SK-N-SH treated with all-trans-retinoic acid at 6 μM for 48 hours (cell line): Measurements from ENCODE around the gene AGAP2.

Experiments
- BACH2 ChIP-seq: fragments of 250-450 bp; sonication (Bioruptor Pico); IDR thresholded peaks from 2 replicates; pipeline ENCODE4 v1.9.0; 2021; ENCODE audit warnings: mild to moderate bottlenecking, borderline replicate concordance
- ESRRG ChIP-seq: fragments of 250-450 bp; sonication (Bioruptor Pico); IDR thresholded peaks from 2 replicates; pipeline ENCODE4 v1.6.1; 2021; ENCODE audit warnings: mild to moderate bottlenecking
- PATZ1 ChIP-seq: fragments of 250-450 bp; sonication (Bioruptor Pico); IDR thresholded peaks from 2 replicates; pipeline ENCODE4 v1.8.0; 2020; ENCODE audit warnings: mild to moderate bottlenecking, moderate library complexity, borderline replicate concordance
- PPARA ChIP-seq: fragments of 250-450 bp; sonication (Bioruptor Pico); IDR thresholded peaks from 2 replicates; pipeline ENCODE4 v1.5.0; 2020; ENCODE audit warnings: mild to moderate bottlenecking, borderline replicate concordance
- RARB ChIP-seq: fragments of 250-450 bp; sonication (Bioruptor Pico); IDR thresholded peaks from 2 replicates; pipeline ENCODE4 v1.8.0; 2021; ENCODE audit warnings: mild to moderate bottlenecking, moderate library complexity
- TSHZ2 ChIP-seq: fragments of 250-450 bp; sonication (Bioruptor Pico); IDR thresholded peaks from 2 replicates; pipeline ENCODE4 v1.5.0; 2020; ENCODE audit warnings: mild to moderate bottlenecking, moderate library complexity
- ZNF565 ChIP-seq: fragments of 450-650 bp; formaldehyde crosslinking; conservative IDR thresholded peaks from 2 replicates; pipeline ENCODE4 v1.5.0; 2020; ENCODE audit warnings: low read depth, mild to moderate bottlenecking, moderate library complexity

- TF ChIP-seq PATZ1 (no peak), TSHZ2 (CRISPR knock-in tag) (no peak), PPARA (no peak), BACH2 (CRISPR knock-in tag) (no peak), ZNF565 (CRISPR knock-in tag) (no peak), RARB (CRISPR knock-in tag) (no peak), ESRRG (CRISPR knock-in tag) (no peak)
These were observed 10.5 kb upstream of the AGAP2 start for GRCh38 chr12:57749061-57749460.
